ENCODE measurements around the gene CTSG. TPM values are rescaled to one million over a fixed set of nuclear protein-coding genes. Genes with fewer than 3 reads are reported as not detected.

CTSG gene
- total RNA-seq (2022; extraction: Qiagen RNA extraction; ENCODE audit: low read depth): not detected in 5 replicates

GRCh38 chr14:24576182-24576581 is at the start of gene CTSG:
Gene CTSG (minus strand): TSS chr14:24576250. CDS start chr14:24576223, 27 bp downstream.

GRCh38 chr14:24609655-24610344 is 33.8 kb upstream of the CTSG start, which contains the start of gene GZMH:
Gene GZMH (minus strand): TSS chr14:24609685. CDS start chr14:24609613, 72 bp downstream.

Other genes with a start within 250 kb of the CTSG start
- gene ADCY4, start 241.2 kb downstream of the CTSG start, total RNA-seq (2022; extraction: Qiagen RNA extraction; ENCODE audit: low read depth): 0.21 TPM in 1 of 5 replicates, not detected in the others
- gene RIPK3, start 236.3 kb downstream of the CTSG start, total RNA-seq (2022; extraction: Qiagen RNA extraction; ENCODE audit: low read depth): not detected in 5 replicates
- gene NFATC4, start 208.1 kb downstream of the CTSG start, total RNA-seq (2022; extraction: Qiagen RNA extraction; ENCODE audit: low read depth): 0.15 to 0.36 TPM (median 0.25 TPM) in 4 of 5 replicates, not detected in the other
- gene NYNRIN, start 177.2 kb downstream of the CTSG start, total RNA-seq (2022; extraction: Qiagen RNA extraction; ENCODE audit: low read depth): 0.25 to 0.57 TPM (median 0.27 TPM) in 5 replicates
- 0.59 to 2.1 TPM (median 1.1 TPM) in 5 replicates for gene CBLN3, start 146.6 kb downstream of the CTSG start, total RNA-seq (2022; extraction: Qiagen RNA extraction; ENCODE audit: low read depth)
- gene KHNYN, start 146.3 kb downstream of the CTSG start, total RNA-seq (2022; extraction: Qiagen RNA extraction; ENCODE audit: low read depth): 19.8 to 31.7 TPM (median 27.3 TPM) in 5 replicates
- gene SDR39U1, start 133.5 kb downstream of the CTSG start, total RNA-seq (2022; extraction: Qiagen RNA extraction; ENCODE audit: low read depth): 33.1 to 53.2 TPM (median 49.6 TPM) in 5 replicates
- gene CMA1, start 68.0 kb downstream of the CTSG start, total RNA-seq (2022; extraction: Qiagen RNA extraction; ENCODE audit: low read depth): not detected in 5 replicates
- not detected in 5 replicates for gene GZMH, start 33.4 kb upstream of the CTSG start, total RNA-seq (2022; extraction: Qiagen RNA extraction; ENCODE audit: low read depth)
- not detected in 5 replicates for gene GZMB, start 57.9 kb upstream of the CTSG start, total RNA-seq (2022; extraction: Qiagen RNA extraction; ENCODE audit: low read depth)

All from A549 treated with ZK216348 at 1 μM for 4 hours (cell line).